HG03354 (cell line): Measurements from ENCODE around the gene MOG.

Experiments
- ATAC-seq: cut with Tn5 transposase; IDR thresholded peaks from one replicate; pipeline ENCODE4 v1.9.1; 2021; ENCODE audit warnings: mild to moderate bottlenecking; ENCODE audit not compliant: unreplicated experiment, poor library complexity, severe bottlenecking

Gene MOG

GRCh38 chr6:29656798-29657197, at the start of gene MOG:
TSS of gene MOG (plus strand) at chr6:29657092. CDS start at chr6:29657210, 118 bp downstream.
- ATAC-seq, result no peak

GRCh38 chr6:29608131-29608530, 48.8 kb upstream of the MOG start:
- ATAC-seq, result no peak

- no peak for ATAC-seq
Measured at GRCh38 chr6:29610540-29610939, 46.4 kb upstream of the MOG start.

- ATAC-seq, result no peak
Measured at GRCh38 chr6:29611426-29611825, 45.5 kb upstream of the MOG start.

GRCh38 chr6:29617782-29618554, 38.9 kb upstream of the MOG start:
- no peak for ATAC-seq

- ATAC-seq, result no peak
Measured at GRCh38 chr6:29619578-29620160, 37.2 kb upstream of the MOG start.

GRCh38 chr6:29620630-29621029, 36.3 kb upstream of the MOG start:
- ATAC-seq, result no peak

- no peak for ATAC-seq
Measured at GRCh38 chr6:29624520-29624961, 32.4 kb upstream of the MOG start.

GRCh38 chr6:29625337-29625930, 31.5 kb upstream of the MOG start:
- no peak for ATAC-seq

GRCh38 chr6:29626948-29627754, 29.7 kb upstream of the MOG start:
- no peak for ATAC-seq

GRCh38 chr6:29627755-29628418, 29.0 kb upstream of the MOG start:
- no peak for ATAC-seq

GRCh38 chr6:29628419-29629281, 28.2 kb upstream of the MOG start:
- no peak for ATAC-seq

GRCh38 chr6:29629571-29629970, 27.3 kb upstream of the MOG start:
- no peak for ATAC-seq

GRCh38 chr6:29630315-29630714, 26.6 kb upstream of the MOG start:
- ATAC-seq, result no peak

- ATAC-seq, result no peak
Measured at GRCh38 chr6:29631209-29631810, 25.6 kb upstream of the MOG start.

- ATAC-seq, result no peak
Measured at GRCh38 chr6:29631860-29632731, 24.8 kb upstream of the MOG start.

- peak; percentile 52 for ATAC-seq
Measured at GRCh38 chr6:29632789-29633533, 23.9 kb upstream of the MOG start, which contains the start of gene GABBR1. TSS of gene GABBR1 (minus strand) at chr6:29633183. CDS start at chr6:29632385, 798 bp downstream.
